Measurements from ENCODE around the gene ENDOG.
"Not testable (repeated sequence)": the region's sequence is repeated elsewhere in the genome, so short reads cannot be mapped to it uniquely, and the experiment has no call there.

ENDOG gene

DNA sequence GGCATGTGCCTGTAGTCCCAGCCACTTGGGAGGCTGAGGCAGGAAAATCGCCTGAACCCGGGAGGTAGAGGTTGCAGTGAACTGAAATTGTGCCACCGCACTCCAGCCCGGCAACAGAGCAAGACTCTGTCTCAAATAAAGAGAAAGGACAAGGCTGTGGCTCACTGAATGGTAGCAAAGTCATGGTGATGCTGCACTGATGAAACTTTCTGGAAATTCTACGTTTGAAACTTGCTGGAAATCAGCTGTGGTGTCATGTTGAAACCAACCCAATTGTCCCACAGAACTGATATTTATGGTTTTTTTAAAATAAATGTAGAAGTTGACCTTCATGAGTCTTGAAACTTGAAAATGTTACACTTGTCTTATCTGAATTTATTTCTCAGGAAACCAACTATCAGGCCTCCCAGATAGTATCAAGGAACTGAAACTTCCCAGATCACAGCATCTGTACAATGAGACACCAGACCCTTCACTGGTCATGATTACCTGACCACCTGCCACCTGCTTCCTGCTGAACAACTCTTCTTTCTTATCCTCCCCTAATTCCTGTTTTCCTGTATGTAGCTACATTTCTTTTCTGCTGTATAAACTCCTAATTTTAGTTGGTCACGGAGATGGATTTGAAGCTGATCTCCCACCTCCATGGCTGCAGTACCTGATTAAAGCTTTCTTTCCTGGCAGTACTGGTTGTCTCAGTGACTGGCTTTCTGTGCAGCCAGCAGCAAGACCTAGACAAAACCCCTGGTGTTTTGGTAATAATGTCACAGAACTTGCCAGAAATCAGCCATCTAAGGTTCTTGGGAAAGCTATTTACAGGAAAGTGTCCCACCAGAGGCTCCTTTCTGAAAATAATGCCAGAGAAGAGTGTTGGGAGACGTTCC is 36.9 kb upstream of the ENDOG start:
- 0 out of 2 replicates have a peak overlapping the region, but pooled peaks have one; percentile 35 for H3K9ac ChIP-seq
- H3K27ac ChIP-seq, result peak overlapping the region; percentile 69
- H3K4me3 ChIP-seq, result no peak overlapping the region
- H3K4me2 ChIP-seq, result peak overlapping the region; percentile 54
- peaks cover 16% of the 10 kb centered on the region for H3K9me3 ChIP-seq
- H3K27me3 ChIP-seq, result no peaks in the 10 kb centered on the region
- TF ChIP-seq Cebpa-rat (IDR thresholded peaks at IDR 0.05), result no peak
- H4K20me1 ChIP-seq, result no peaks in the 10 kb centered on the region
- no peaks in the 10 kb centered on the region for H3K36me3 ChIP-seq
- peaks cover 36% of the 10 kb centered on the region for H3K4me1 ChIP-seq

DNA sequence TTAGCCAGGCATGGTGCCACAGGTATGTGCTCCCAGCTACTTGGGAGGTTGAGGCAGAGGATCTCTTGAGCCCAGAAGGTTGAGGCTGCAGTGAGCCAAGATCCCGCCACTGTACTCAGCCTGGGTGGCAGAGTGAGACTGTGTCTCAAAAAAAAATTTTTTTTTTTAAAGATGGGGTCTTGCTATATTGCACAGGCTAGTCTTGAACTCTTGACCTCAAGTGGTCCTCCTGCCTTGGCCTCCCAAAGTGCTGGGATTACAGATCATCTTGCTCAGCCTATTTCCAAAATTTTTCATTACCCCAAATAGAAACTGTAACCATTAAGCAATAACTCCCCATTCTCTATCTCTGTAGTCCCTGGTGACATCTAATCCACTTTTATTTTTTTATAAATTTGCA is 35.6 kb upstream of the ENDOG start:
- Histone ChIP-seq H4K20me1 (no peaks in the 10 kb centered on the region), H3K4me3 (no peak overlapping the region), H3K36me3 (no peaks in the 10 kb centered on the region), H3K27me3 (no peaks in the 10 kb centered on the region), H3K27ac (no peak overlapping the region), H3K4me2 (no peak overlapping the region), H3K9ac (no peak overlapping the region), H3K4me1 (peaks cover 41% of the 10 kb centered on the region), H3K9me3 (peaks cover 13% of the 10 kb centered on the region; the same call in 1 of the 2 replicates)
- TF ChIP-seq Cebpa-rat (IDR thresholded peaks at IDR 0.05), result no peak

DNA sequence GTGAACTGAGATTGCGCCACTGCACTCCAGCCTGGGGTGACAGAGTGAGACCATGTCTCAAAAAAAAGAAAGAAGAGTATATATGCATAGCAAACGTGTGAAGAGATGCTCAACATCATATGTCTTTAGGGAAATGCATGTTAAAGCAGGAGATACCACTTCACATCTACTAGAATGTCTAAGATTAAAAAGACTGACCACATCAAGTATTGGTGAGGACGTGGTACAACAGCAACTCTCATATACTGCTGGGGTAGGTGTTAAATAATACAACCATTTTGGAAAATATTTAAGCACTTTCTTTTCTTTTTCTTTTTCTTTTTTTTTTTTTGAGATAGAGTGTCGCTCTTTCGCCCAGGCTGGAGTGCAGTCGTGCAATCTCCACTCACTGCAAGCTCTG is 32.9 kb upstream of the ENDOG start:
- Histone ChIP-seq H3K27me3 (no peaks in the 10 kb centered on the region), H3K4me1 (peaks cover 55% of the 10 kb centered on the region), H3K9me3 (no peaks in the 10 kb centered on the region; the same call in 1 of the 2 replicates), H3K4me2 (no peak overlapping the region), H3K4me3 (no peak overlapping the region), H3K9ac (no peak overlapping the region), H4K20me1 (no peaks in the 10 kb centered on the region; the same call in 1 of the 2 replicates), H3K36me3 (peaks cover 21% of the 10 kb centered on the region), H3K27ac (no peak overlapping the region)
- TF ChIP-seq Cebpa-rat (IDR thresholded peaks at IDR 0.05), result no peak

DNA sequence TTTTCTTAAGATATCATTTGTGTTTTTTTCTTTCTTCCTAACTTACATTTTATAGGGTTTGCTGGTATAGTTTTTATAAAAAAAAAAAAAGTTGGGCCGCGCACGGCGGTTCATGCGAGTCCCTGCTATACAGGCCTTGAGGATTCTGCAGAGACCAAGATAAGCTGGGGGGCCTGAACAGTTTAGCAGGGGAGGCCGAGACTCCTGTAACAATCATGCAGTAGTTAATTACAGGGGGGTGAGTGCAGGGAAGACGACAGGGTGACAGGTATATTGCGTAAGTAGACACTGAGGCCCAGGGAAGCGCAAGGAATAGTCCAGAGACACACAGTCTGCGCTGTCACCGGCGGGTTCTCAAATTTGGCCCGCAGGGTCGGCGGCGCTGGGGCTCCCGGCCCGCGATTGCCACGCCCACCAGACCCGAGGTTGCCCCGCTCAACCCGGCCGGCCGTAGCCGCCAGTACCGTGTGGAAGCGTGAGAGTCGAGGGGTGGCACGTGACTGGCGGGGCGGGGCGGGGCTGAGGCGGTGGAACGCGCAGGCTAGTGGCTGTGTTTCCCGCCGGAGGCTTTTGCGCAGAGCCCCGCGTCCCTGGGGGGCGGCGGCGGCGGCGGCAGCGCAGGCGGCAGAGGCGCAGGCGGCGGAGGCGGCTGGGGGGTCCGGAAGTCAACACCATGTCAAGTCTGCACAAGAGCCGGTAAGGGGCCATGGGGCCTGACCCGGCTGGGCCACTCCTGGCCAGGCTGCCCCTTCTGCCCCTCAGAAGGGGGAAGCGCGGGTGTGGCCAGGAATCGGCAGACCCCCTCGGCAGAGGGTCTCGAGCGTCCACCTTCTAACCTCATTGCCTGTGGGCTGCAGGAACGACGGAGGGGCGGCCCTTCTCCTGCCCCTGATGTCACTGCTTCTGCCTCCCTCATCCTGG is 31.4 kb upstream of the ENDOG start, which contains the start of gene TBC1D13:
TSS of gene TBC1D13 (plus strand) at position 573 of the 921 bp plus-strand sequence. CDS start at position 674, 101 bp downstream.
- H3K9ac ChIP-seq, result peak within 1 kb of the TSS; percentile 90
- peak within 1 kb of the TSS; percentile 95 for H3K4me3 ChIP-seq
- peaks cover 44% of the 10 kb centered on the region for H3K4me1 ChIP-seq
- peak; percentile 79 for TF ChIP-seq Cebpa-rat (IDR thresholded peaks at IDR 0.05)
- peaks cover 10% of the 10 kb centered on the region; the same call in 1 of the 2 replicates for H4K20me1 ChIP-seq
- H3K4me2 ChIP-seq, result peak within 1 kb of the TSS; percentile 96
- H3K27ac ChIP-seq, result peak within 1 kb of the TSS; percentile 80
- H3K36me3 ChIP-seq, result peaks cover 37% of the 10 kb centered on the region
- H3K9me3 ChIP-seq, result no peaks in the 10 kb centered on the region
- H3K27me3 ChIP-seq, result no peaks in the 10 kb centered on the region

DNA sequence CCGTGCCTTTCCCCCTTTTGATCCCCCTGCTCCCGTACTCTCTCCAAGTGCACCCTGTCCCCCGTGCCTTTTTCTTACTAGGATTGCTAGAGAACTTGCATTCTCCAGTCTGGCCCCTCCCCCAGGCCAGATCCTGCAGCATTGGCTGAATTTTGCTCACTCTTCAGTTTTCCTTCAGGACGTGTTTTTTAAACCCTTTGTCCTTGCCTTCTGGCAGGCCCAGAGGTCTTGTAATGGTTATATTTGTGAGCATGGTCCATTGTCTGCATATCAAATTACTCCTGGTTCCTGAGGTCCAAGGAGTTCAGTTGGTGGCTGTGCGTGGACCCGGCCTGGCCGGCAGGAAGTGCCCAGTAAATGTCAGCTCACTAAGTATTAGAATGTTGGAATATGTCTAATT is 30.6 kb upstream of the ENDOG start:
- peak overlapping the region; percentile 95 for H3K4me3 ChIP-seq
- peaks cover 44% of the 10 kb centered on the region for H3K36me3 ChIP-seq
- peak overlapping the region; percentile 80 for H3K27ac ChIP-seq
- H3K4me2 ChIP-seq, result peak overlapping the region; percentile 96
- H3K4me1 ChIP-seq, result peaks cover 37% of the 10 kb centered on the region
- no peaks in the 10 kb centered on the region for H3K9me3 ChIP-seq
- peak overlapping the region; percentile 90 for H3K9ac ChIP-seq
- no peak for TF ChIP-seq Cebpa-rat (IDR thresholded peaks at IDR 0.05)
- H3K27me3 ChIP-seq, result no peaks in the 10 kb centered on the region
- peaks cover 18% of the 10 kb centered on the region; the same call in 1 of the 2 replicates for H4K20me1 ChIP-seq

DNA sequence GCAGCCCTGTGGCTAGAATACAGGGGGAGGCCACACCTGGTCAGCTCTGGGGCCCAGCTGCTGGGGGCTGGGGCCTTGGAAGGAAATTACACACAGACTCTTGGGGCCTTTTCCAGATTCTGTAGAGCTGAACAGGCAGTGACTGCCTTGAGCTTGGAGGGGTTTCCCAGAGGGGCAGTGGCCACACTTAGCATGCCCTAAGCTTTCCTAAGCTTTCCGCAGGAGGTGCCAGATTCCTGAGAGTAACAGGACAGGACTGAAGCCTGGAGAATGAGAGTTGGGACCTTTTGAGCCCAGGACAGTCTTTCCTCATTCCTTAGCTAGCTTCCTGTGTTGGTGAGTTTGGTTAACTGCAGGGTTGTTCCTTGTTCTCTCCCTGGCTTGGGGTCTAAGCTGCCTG is 29.9 kb upstream of the ENDOG start:
- peak overlapping the region; percentile 90 for H3K9ac ChIP-seq

DNA sequence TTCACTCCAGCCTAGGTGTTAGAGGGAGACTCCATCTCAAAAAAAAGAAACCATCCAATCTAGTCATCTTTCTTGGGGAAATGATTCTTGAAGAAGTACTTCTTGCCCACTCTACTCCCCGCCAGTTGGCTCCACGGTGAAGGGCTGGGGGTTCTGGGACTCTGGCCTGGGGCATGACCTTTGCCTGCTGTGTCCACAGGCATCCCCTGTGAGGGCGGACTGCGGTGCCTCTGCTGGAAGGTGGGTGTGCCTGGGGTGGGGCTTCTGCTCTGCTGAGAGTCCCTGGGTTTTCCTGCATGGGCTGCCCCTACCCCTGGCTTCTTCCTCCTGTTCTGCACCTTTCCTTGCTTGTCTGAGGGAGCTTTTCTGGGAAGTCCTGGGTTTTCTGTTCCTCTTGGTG is 27.8 kb upstream of the ENDOG start:
- H4K20me1 ChIP-seq, result peaks cover 36% of the 10 kb centered on the region; the same call in 1 of the 2 replicates
- no peak overlapping the region for H3K4me3 ChIP-seq
- H3K9ac ChIP-seq, result peak overlapping the region; percentile 29; the same call in 1 of the 2 replicates
- H3K4me1 ChIP-seq, result peaks cover 22% of the 10 kb centered on the region
- no peak for TF ChIP-seq Cebpa-rat (IDR thresholded peaks at IDR 0.05)
- no peaks in the 10 kb centered on the region for H3K9me3 ChIP-seq
- H3K27ac ChIP-seq, result no peak overlapping the region
- peaks cover 70% of the 10 kb centered on the region for H3K36me3 ChIP-seq
- H3K4me2 ChIP-seq, result no peak overlapping the region
- no peaks in the 10 kb centered on the region for H3K27me3 ChIP-seq

More for the DNA sequence above, 29.9 kb upstream of the ENDOG start:
- no peaks in the 10 kb centered on the region for H3K9me3 ChIP-seq
- peaks cover 31% of the 10 kb centered on the region for H3K4me1 ChIP-seq
- H3K36me3 ChIP-seq, result peaks cover 52% of the 10 kb centered on the region
- peak overlapping the region; percentile 80; the same call in 1 of the 2 replicates for H3K27ac ChIP-seq
- peak overlapping the region; percentile 95 for H3K4me3 ChIP-seq
- no peaks in the 10 kb centered on the region for H3K27me3 ChIP-seq
- TF ChIP-seq Cebpa-rat (IDR thresholded peaks at IDR 0.05), result no peak
- H3K4me2 ChIP-seq, result peak overlapping the region; percentile 96
- peaks cover 25% of the 10 kb centered on the region; the same call in 1 of the 2 replicates for H4K20me1 ChIP-seq

DNA sequence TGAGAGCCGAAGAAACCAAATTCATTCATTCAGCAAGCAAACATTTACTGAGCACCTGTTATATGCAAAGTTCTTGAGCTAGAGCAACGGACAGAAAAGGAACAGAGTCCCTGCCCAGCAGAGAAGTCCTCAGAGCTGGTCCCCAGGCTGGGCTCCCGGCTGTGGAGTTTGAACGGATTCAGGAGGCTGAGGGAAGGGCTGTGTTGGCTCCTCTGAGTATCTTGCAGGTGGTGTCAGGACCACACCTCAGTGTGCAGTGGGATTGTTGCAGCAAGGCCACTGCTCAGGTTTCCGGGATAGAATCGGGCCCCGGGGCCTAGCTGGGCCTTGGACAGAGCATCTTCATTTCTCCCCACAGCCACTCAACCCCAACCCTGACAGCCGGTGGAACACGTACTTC is 26.2 kb upstream of the ENDOG start:
- no peak overlapping the region for H3K27ac ChIP-seq
- H3K9me3 ChIP-seq, result no peaks in the 10 kb centered on the region
- H3K9ac ChIP-seq, result no peak overlapping the region
- H3K4me1 ChIP-seq, result peaks cover 14% of the 10 kb centered on the region
- peaks cover 36% of the 10 kb centered on the region; the same call in 1 of the 2 replicates for H4K20me1 ChIP-seq
- no peak overlapping the region for H3K4me3 ChIP-seq
- H3K4me2 ChIP-seq, result no peak overlapping the region
- no peaks in the 10 kb centered on the region for H3K27me3 ChIP-seq
- no peak for TF ChIP-seq Cebpa-rat (IDR thresholded peaks at IDR 0.05)
- H3K36me3 ChIP-seq, result peaks cover 82% of the 10 kb centered on the region

DNA sequence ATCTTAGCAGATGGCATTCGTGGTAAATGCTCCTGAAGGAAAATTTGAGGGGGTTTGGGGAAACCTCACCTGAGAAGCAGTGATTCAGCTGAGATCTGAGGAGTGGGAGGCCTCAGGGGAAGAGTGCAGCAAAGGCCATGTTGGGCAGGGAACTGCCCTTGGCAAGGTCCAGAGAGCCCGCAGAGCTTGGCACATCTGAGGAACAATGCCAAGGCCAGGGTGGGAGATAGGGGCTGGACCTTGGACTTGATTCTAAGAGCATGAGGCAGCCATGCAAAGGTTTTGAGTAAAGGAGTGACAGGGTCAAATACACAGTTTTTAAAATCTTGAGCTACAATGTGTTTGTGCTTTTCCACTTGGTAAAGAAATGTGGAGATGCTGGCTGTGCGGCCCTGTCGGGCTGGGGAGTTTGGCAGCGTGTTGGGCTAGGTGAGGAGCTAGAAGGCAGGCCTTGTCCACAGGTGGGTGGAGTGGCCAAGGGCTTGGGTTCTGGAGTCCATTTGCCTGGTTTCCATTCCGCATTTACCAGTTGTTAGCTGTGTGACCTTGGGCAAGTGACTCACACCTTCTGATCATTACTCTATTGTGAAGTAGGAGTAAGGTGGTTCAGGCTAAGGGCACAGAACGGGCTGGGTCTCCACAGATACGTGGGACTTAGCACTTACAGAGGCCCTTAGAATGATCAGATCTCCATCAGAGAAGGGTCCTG is 25.2 kb upstream of the ENDOG start:
- no peak for TF ChIP-seq Cebpa-rat (IDR thresholded peaks at IDR 0.05)
- peaks cover 9% of the 10 kb centered on the region for H3K4me1 ChIP-seq
- H3K4me2 ChIP-seq, result no peak overlapping the region
- no peak overlapping the region for H3K4me3 ChIP-seq
- H3K36me3 ChIP-seq, result peaks cover 92% of the 10 kb centered on the region
- no peak overlapping the region for H3K27ac ChIP-seq
- H4K20me1 ChIP-seq, result peaks cover 36% of the 10 kb centered on the region; the same call in 1 of the 2 replicates
- H3K9ac ChIP-seq, result no peak overlapping the region
- H3K9me3 ChIP-seq, result no peaks in the 10 kb centered on the region
- H3K27me3 ChIP-seq, result no peaks in the 10 kb centered on the region

DNA sequence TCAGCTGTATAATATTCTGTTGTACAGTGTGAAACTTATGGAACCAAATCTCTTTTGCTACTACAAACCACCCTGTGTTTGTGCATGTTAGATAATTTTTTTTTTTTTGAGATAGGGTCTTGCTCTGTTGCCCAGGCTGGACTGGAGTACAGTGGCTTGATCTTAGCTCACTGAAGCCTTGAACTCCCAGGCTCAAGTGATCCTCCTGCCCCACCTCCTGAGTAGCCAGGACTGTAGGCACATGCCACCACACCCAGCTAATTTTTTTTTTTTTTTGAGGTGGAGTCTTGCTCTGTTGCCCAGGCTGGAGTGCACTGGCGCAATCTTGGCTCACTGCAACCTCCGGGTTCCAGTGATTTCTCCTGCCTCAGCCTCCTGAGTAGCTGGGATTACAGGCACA is 23.3 kb upstream of the ENDOG start:
- not testable (repeated sequence) for H3K9ac ChIP-seq, H3K9me3 ChIP-seq, H3K27ac ChIP-seq, H3K27me3 ChIP-seq, H3K4me1 ChIP-seq, H3K4me3 ChIP-seq, H3K4me2 ChIP-seq
- Histone ChIP-seq H3K36me3 (peaks cover 94% of the 10 kb centered on the region), H4K20me1 (peaks cover 36% of the 10 kb centered on the region; the same call in 1 of the 2 replicates)

Measured in BLaER1 (cell line).